HepG2 (cell line): ENCODE results near the gene TXNRD2. TPM values are rescaled to one million over a fixed set of nuclear protein-coding genes. Genes with fewer than 3 reads are reported as not detected.

Source experiments
- ARID2 ChIP-seq: sonication (generic); formaldehyde crosslinking; IDR thresholded peaks from 2 replicates; pipeline ENCODE4 v1.8.1; 2022; ENCODE audit warnings: mild to moderate bottlenecking, missing genetic modification reagents, borderline replicate concordance
- ATF7-NPFF ChIP-seq: sonication (generic); formaldehyde crosslinking; IDR thresholded peaks from 2 replicates; pipeline ENCODE4 v1.8.1; 2023; ENCODE audit warnings: mild to moderate bottlenecking, low read depth, missing genetic modification reagents, moderate library complexity
- ESRRA ChIP-seq: sonication (generic); formaldehyde crosslinking; IDR thresholded peaks from 2 replicates; pipeline ENCODE4 v1.5.1; 2020; ENCODE audit warnings: mild to moderate bottlenecking, low read depth, missing genetic modification reagents
- GTF3A ChIP-seq: sonication (generic); formaldehyde crosslinking; conservative IDR thresholded peaks from 2 replicates; pipeline ENCODE4 v1.4.0; 2020; ENCODE audit warnings: mild to moderate bottlenecking, missing genetic modification reagents
- IRF1 ChIP-seq: sonication (generic); formaldehyde crosslinking; IDR thresholded peaks from 2 replicates; pipeline ENCODE4 v1.4.0; 2020; ENCODE audit warnings: low read depth, mild to moderate bottlenecking, missing genetic modification reagents
- KDM5A ChIP-seq: fragments of 200-600 bp; sonication (generic); IDR thresholded peaks from 2 replicates; pipeline ENCODE4 v1.7.0; 2018; ENCODE audit warnings: antibody characterized with exemption, mild to moderate bottlenecking, low read length, borderline replicate concordance
- ZBTB2 ChIP-seq: sonication (generic); formaldehyde crosslinking; IDR thresholded peaks from 2 replicates; pipeline ENCODE4 v1.8.0; 2022; ENCODE audit warnings: low read depth, missing genetic modification reagents
- ZFAT ChIP-seq: sonication (generic); formaldehyde crosslinking; conservative IDR thresholded peaks from 2 replicates; pipeline ENCODE4 v1.8.1; 2023; ENCODE audit warnings: missing genetic modification reagents, inconsistent platforms
- ZFP90 ChIP-seq: sonication (generic); formaldehyde crosslinking; IDR thresholded peaks from 2 replicates; pipeline ENCODE4 v1.8.0; 2022; ENCODE audit warnings: missing genetic modification reagents, mild to moderate bottlenecking, inconsistent platforms, borderline replicate concordance
- ZFX ChIP-seq: sonication (generic); formaldehyde crosslinking; IDR thresholded peaks from 2 replicates; pipeline ENCODE4 v1.4.0; 2020; ENCODE audit warnings: mild to moderate bottlenecking, low read depth, missing genetic modification reagents, moderate library complexity
- ZNF160 ChIP-seq: sonication (generic); formaldehyde crosslinking; IDR thresholded peaks from 2 replicates; pipeline ENCODE4 v1.8.0; 2022; ENCODE audit warnings: mild to moderate bottlenecking, inconsistent platforms, missing genetic modification reagents
- ZNF235 ChIP-seq: sonication (generic); formaldehyde crosslinking; IDR thresholded peaks from 2 replicates; pipeline ENCODE4 v1.8.1; 2023; ENCODE audit warnings: mild to moderate bottlenecking, missing genetic modification reagents, borderline replicate concordance
- ZNF253 ChIP-seq: sonication (generic); formaldehyde crosslinking; IDR thresholded peaks from 2 replicates; pipeline ENCODE4 v1.8.0; 2022; ENCODE audit warnings: mild to moderate bottlenecking, missing genetic modification reagents, borderline replicate concordance
- ZNF746 ChIP-seq: sonication (generic); formaldehyde crosslinking; IDR thresholded peaks from 2 replicates; pipeline ENCODE4 v1.8.0; 2022; ENCODE audit warnings: mild to moderate bottlenecking, missing genetic modification reagents
- ZNF781 ChIP-seq: sonication (generic); formaldehyde crosslinking; IDR thresholded peaks from 2 replicates; pipeline ENCODE4 v1.5.1; 2020; ENCODE audit warnings: borderline replicate concordance, mild to moderate bottlenecking, missing genetic modification reagents; ENCODE audit errors: not compliant biosample characterization
- ZNF839 ChIP-seq: sonication (generic); formaldehyde crosslinking; IDR thresholded peaks from 2 replicates; pipeline ENCODE4 v1.4.0; 2020; ENCODE audit warnings: missing genetic modification reagents, mild to moderate bottlenecking, borderline replicate concordance
- polyA plus RNA-seq, 8 experiments: library from polyadenylated mRNA; depleted of rRNA in 3 of 8; stranded (reverse) in 7 of 8; unstranded in 1 of 8; fragments of >200 nt; fragmentation: Illumina TruSeq in 4 of 8; extraction: Trizol in 4 of 8; gene quantifications; 2 replicates each; pipeline versions ENCODE4 v1.2.1 to v1.2.3, GENCODE V29; 2011 to 2016; ENCODE audit warnings: low read depth in 4 of 8, missing spikeins in 1 of 8, mixed read lengths in 1 of 8; ENCODE audit not compliant: insufficient read depth in 1 of 8
- total RNA-seq, 5 experiments: library from RNA; depleted of rRNA; stranded (reverse); fragments of >200 nt; fragmentation: Illumina TruSeq; extraction: Trizol; gene quantifications; 2 replicates each; pipeline ENCODE4 v1.2.3, GENCODE V29; 2016; ENCODE audit warnings: low read depth in 1 of 5
- TF ChIP-seq, protein P1 (sequence below): sonication (generic); formaldehyde crosslinking; conservative IDR thresholded peaks from 2 replicates; pipeline ENCODE4 v1.8.0; 2022; ENCODE audit warnings: mild to moderate bottlenecking, moderate library complexity, missing genetic modification reagents
- TF ChIP-seq, protein P2 (sequence below): sonication (generic); formaldehyde crosslinking; IDR thresholded peaks from 2 replicates; pipeline ENCODE4 v1.4.0; 2020; ENCODE audit warnings: missing genetic modification reagents, low read depth, mild to moderate bottlenecking, borderline replicate concordance

TXNRD2 gene
- total and polyA plus RNA-seq, 2 of the 13 experiments (the other 11 are each of a cell fraction or from before 2014, with no cell fraction given), result 17.5 to 18.6 TPM

DNA sequence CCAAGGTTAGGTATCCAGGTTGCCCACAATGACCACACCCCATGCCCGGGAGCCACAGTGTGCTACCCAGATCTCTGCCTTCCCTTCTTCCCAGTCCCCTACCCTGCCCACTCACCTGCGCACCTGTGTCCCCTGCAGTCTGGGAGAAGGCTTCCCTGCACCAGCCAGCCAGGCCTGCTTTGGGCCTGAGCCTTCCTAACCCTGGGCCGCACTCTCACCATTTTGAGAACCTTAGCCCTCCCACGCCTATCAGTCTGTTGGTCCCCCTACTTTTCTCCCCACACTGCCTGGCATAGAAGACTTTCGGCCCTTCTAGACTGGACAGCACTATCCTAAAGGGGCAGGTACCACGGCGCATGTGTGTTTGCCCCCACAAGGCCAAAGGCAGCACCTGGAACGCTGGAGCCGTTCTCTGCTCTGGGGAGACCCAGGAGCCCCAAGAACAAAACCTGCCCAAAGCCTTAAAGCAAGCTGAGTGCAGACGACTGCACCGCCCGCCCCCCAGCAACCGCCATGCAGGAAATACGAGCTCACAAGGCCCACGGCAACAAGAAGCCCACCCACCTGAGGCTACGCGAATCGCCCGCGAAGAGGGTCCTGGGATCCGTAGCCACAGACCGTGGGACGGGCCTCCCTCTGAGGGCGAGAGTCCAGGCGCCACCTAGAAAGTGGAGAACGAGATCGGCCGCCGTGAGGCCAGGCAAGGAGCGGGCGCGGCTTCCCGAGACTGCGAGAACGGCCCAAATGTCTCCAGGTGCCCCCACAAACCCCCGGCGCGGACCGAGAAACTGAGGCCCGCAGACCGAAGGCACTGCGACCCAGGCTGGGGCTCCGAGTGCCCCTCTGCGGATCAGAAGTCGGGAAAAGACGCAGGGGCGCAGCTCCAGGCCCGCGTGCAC, 87.5 kb downstream of the TXNRD2 start (continued):
- TF ChIP-seq ZNF235 (no peak; the same call in 1 of the 2 replicates), ATF7-NPFF (no peak), ARID2 (CRISPR knock-in tag) (no peak), ZNF781 (no peak), ZNF160 (CRISPR knock-in tag) (peak; percentile 65; the same call in 1 of the 2 replicates), KDM5A (peak; percentile 68; the same call in 1 of the 2 replicates), ESRRA (CRISPR knock-in tag) (no peak), ZFP90 (peak; percentile 64; the same call in 1 of the 2 replicates), ZNF253 (CRISPR knock-in tag) (0 out of 2 replicates have a peak, but pooled peaks have one; percentile 38), ZBTB2 (no peak), ZFAT (peak; percentile 2; the same call in 1 of the 2 replicates), ZNF839 (CRISPR knock-in tag) (no peak), IRF1 (CRISPR knock-in tag) (peak; percentile 60; the same call in 1 of the 2 replicates), ZNF746 (0 out of 2 replicates have a peak, but pooled peaks have one; percentile 74), GTF3A (0 out of 2 replicates have a peak, but pooled peaks have one; percentile 53), ZFX (peak; percentile 78)
- TF ChIP-seq, protein P1, sequence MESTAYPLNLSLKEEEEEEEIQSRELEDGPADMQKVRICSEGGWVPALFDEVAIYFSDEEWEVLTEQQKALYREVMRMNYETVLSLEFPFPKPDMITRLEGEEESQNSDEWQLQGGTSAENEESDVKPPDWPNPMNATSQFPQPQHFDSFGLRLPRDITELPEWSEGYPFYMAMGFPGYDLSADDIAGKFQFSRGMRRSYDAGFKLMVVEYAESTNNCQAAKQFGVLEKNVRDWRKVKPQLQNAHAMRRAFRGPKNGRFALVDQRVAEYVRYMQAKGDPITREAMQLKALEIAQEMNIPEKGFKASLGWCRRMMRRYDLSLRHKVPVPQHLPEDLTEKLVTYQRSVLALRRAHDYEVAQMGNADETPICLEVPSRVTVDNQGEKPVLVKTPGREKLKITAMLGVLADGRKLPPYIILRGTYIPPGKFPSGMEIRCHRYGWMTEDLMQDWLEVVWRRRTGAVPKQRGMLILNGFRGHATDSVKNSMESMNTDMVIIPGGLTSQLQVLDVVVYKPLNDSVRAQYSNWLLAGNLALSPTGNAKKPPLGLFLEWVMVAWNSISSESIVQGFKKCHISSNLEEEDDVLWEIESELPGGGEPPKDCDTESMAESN (CRISPR knock-in tag), result 0 out of 2 replicates have a peak, but pooled peaks have one; percentile 6
- TF ChIP-seq, protein P2, sequence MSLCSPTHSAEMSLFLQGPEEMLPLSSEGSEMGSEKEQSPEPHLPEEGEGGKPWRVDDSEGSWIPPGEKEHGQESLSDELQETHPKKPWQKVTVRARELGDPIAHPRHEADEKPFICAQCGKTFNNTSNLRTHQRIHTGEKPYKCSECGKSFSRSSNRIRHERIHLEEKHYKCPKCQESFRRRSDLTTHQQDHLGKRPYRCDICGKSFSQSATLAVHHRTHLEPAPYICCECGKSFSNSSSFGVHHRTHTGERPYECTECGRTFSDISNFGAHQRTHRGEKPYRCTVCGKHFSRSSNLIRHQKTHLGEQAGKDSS, result 0 out of 2 replicates have a peak, but pooled peaks have one; percentile 22
